PC-9 (cell line): ENCODE data around the gene ZBTB45. TPM values are rescaled to one million over a fixed set of nuclear protein-coding genes. Genes with fewer than 3 reads are reported as not detected.

Experiments used
- BruUV-seq: library from RNA; stranded (reverse); fragments of 400-500 nt; replicated peaks from 2 replicates; lab custom pipeline; 2021; lab: Mats Ljungman, UMichigan
- CTCF ChIA-PET: fragments of 300-600 bp; sonication (Branson Sonifier 250); formaldehyde crosslinking; loops from one replicate; lab custom pipeline; 2022; ENCODE audit warnings: antibody characterized with exemption; lab: Charles Lee
- POLR2A ChIA-PET: fragments of 300-600 bp; sonication (Branson Sonifier 250); formaldehyde crosslinking; loops from one replicate; lab custom pipeline; 2022; ENCODE audit warnings: antibody characterized with exemption; ENCODE audit not compliant: unreplicated experiment; lab: Charles Lee
- DNase-seq, 2 experiments: peaks; one replicate each; pipeline versions ENCODE4 v3.0.0 to v3.0.0-alpha.2; 2015 to 2022; ENCODE audit warnings: mixed read lengths in 1 of 2
- H2AFZ ChIP-seq: fragments of 200-600 bp; sonication (generic); 2 replicates; pipeline ENCODE4 v1.8.1; 2017; ENCODE audit warnings: antibody characterized with exemption
- H3F3A ChIP-seq: fragments of 200-600 bp; sonication (generic); 2 replicates; pipeline ENCODE4 v1.8.1; 2017; ENCODE audit warnings: antibody characterized with exemption, mild to moderate bottlenecking, low read depth; ENCODE audit not compliant: insufficient read depth
- H3K27ac ChIP-seq: fragments of 200-600 bp; sonication (generic); 2 replicates; pipeline ENCODE4 v1.6.1; 2016; ENCODE audit warnings: mixed run types
- H3K27me3 ChIP-seq: fragments of 200-600 bp; sonication (generic); 2 replicates; pipeline ENCODE4 v1.6.1; 2016; ENCODE audit warnings: low read depth, mixed run types; ENCODE audit not compliant: insufficient read depth
- H3K36me3 ChIP-seq: fragments of 200-600 bp; sonication (generic); 2 replicates; pipeline ENCODE4 v1.6.1; 2016; ENCODE audit warnings: low read depth, mixed run types
- H3K4me1 ChIP-seq: fragments of 200-600 bp; sonication (generic); replicated peaks from 2 replicates; pipeline ENCODE4 v1.6.1; 2016; ENCODE audit warnings: mixed run types; ENCODE audit not compliant: insufficient read depth
- H3K4me2 ChIP-seq: fragments of 200-600 bp; sonication (generic); 2 replicates; pipeline ENCODE4 v1.6.1; 2017; ENCODE audit warnings: mixed run types
- H3K4me3 ChIP-seq: fragments of 200-600 bp; sonication (generic); 2 replicates; pipeline ENCODE4 v1.6.1; 2016; ENCODE audit warnings: mixed run types
- H3K79me2 ChIP-seq: fragments of 200-600 bp; sonication (generic); 2 replicates; pipeline ENCODE4 v1.6.1; 2017; ENCODE audit warnings: low read depth, mixed run types
- H3K9me2 ChIP-seq: fragments of 200-600 bp; sonication (generic); 2 replicates; pipeline ENCODE4 v1.8.1; 2017; ENCODE audit warnings: mild to moderate bottlenecking; ENCODE audit not compliant: insufficient read depth
- H3K9me3 ChIP-seq: fragments of 200-600 bp; sonication (generic); 2 replicates; pipeline ENCODE4 v1.8.1; 2016; ENCODE audit warnings: low read depth; ENCODE audit not compliant: insufficient read depth
- H4K20me1 ChIP-seq: fragments of 200-600 bp; sonication (generic); 2 replicates; pipeline ENCODE4 v1.8.1; 2017; ENCODE audit not compliant: insufficient read depth
- CTCF ChIP-seq: fragments of 200-600 bp; sonication (generic); conservative IDR thresholded peaks from 2 replicates; pipeline ENCODE4 v1.6.1; 2017; ENCODE audit warnings: mixed run types, antibody characterized with exemption, mild to moderate bottlenecking, moderate library complexity
- EZH2 ChIP-seq: fragments of 200-600 bp; sonication (generic); IDR thresholded peaks from 2 replicates; pipeline ENCODE4 v1.8.0; 2017; ENCODE audit warnings: antibody characterized with exemption, low read depth
- intact Hi-C: fragments of 100-400 bp; cut with micrococcal nuclease; formaldehyde crosslinking; loops from one replicate; pipeline ENCODE4 v1.10.0; 2022; ENCODE audit not compliant: unreplicated experiment
- total RNA-seq: library from RNA; stranded (reverse); gene quantifications from 2 replicates; pipeline ENCODE4 v1.2.3, GENCODE V29; 2021

The ZBTB45 gene
- total RNA-seq, 1 experiment from 2014 or later, result 8.1 TPM

- H3K27ac ChIP-seq, result peak within 1 kb of the TSS; percentile 51
- H3F3A ChIP-seq, result peaks cover 18% of the 10 kb centered on the region
- POLR2A ChIA-PET, result interaction anchor here (1.1 kb wide), 1 partner anchor 113 kb away, joined by 3 read pairs; the partner anchor contains the start of gene ZNF497
- intact Hi-C loops, result loop anchor here (1.0 to 5.0 kb wide), 3 partner anchors 23 to 94 kb away; partner anchors contain the start of genes ZBTB45 and ZNF837
- no TSS peak for BruUV-seq
- no peaks in the 10 kb centered on the region for H4K20me1 ChIP-seq
- no peaks in the 10 kb centered on the region for H3K9me2 ChIP-seq
- H3K79me2 ChIP-seq, result no peaks in the 10 kb centered on the region
- H3K4me2 ChIP-seq, result peak within 1 kb of the TSS; percentile 88
- DNase-seq, result peak; percentile 84 to 90
- peak within 1 kb of the TSS; percentile 68 for H3K4me3 ChIP-seq
- TF ChIP-seq CTCF (no peak), EZH2 (no peak)
- no peaks in the 10 kb centered on the region for H3K9me3 ChIP-seq
- H3K27me3 ChIP-seq, result no peaks in the 10 kb centered on the region
- no peaks in the 10 kb centered on the region for H3K36me3 ChIP-seq
- CTCF ChIA-PET, result no interaction called here
- H2AFZ ChIP-seq, result peak within 1 kb of the TSS; percentile 77
- peaks cover 18% of the 10 kb centered on the region; the same call in 1 of the 2 replicates for H3K4me1 ChIP-seq
Measured at GRCh38 chr19:58475714-58476497, 43.7 kb downstream of the ZBTB45 start, which contains the start of gene ZNF446. ZNF446 (plus strand) TSS chr19:58476352; CDS start chr19:58477219, 867 bp downstream.

- Histone ChIP-seq H3K4me3 (peak overlapping the region; percentile 68), H3F3A (peaks cover 18% of the 10 kb centered on the region), H3K27me3 (no peaks in the 10 kb centered on the region), H2AFZ (peak overlapping the region; percentile 77), H3K9me2 (no peaks in the 10 kb centered on the region), H3K27ac (peak overlapping the region; percentile 17; the same call in 1 of the 2 replicates), H3K36me3 (no peaks in the 10 kb centered on the region), H3K4me2 (peak overlapping the region; percentile 88), H4K20me1 (no peaks in the 10 kb centered on the region), H3K9me3 (no peaks in the 10 kb centered on the region), H3K4me1 (peaks cover 18% of the 10 kb centered on the region; the same call in 1 of the 2 replicates), H3K79me2 (no peaks in the 10 kb centered on the region)
- no peak for DNase-seq
- ChIA-PET CTCF (interaction anchor here (0.6 kb wide), 1 partner anchor 1141 kb away, joined by 3 read pairs; no protein-coding TSS in a partner anchor), POLR2A (no interaction called here)
- intact Hi-C loops, result loop anchor here (5.0 kb wide), 1 partner anchor 93 kb away; the partner anchor contains the start of gene ZNF837
- TF ChIP-seq EZH2 (no peak), CTCF (no peak)
- TSS peak; percentile 70 for BruUV-seq
Measured at GRCh38 chr19:58474997-58475713, 44.5 kb downstream of the ZBTB45 start.

- peaks cover 18% of the 10 kb centered on the region; the same call in 1 of the 2 replicates for H3K4me1 ChIP-seq
- POLR2A ChIA-PET, result no interaction called here
- no peak for DNase-seq
- CTCF ChIA-PET, result interaction anchor here (0.6 kb wide), 1 partner anchor 1140 kb away, joined by 3 read pairs; no protein-coding TSS in a partner anchor
- no peaks in the 10 kb centered on the region for H3K9me2 ChIP-seq
- no peaks in the 10 kb centered on the region for H3K79me2 ChIP-seq
- H4K20me1 ChIP-seq, result no peaks in the 10 kb centered on the region
- H3K27ac ChIP-seq, result no peak overlapping the region
- no TSS peak for BruUV-seq
- H3F3A ChIP-seq, result peaks cover 18% of the 10 kb centered on the region
- H3K36me3 ChIP-seq, result no peaks in the 10 kb centered on the region
- no peaks in the 10 kb centered on the region for H3K9me3 ChIP-seq
- TF ChIP-seq CTCF (no peak), EZH2 (no peak)
- H3K4me2 ChIP-seq, result peak overlapping the region; percentile 88
- H2AFZ ChIP-seq, result no peak overlapping the region
- H3K27me3 ChIP-seq, result no peaks in the 10 kb centered on the region
- intact Hi-C loops, result no loop called here
- peak overlapping the region; percentile 68; the same call in 1 of the 2 replicates for H3K4me3 ChIP-seq
Measured at GRCh38 chr19:58474291-58474996, 45.2 kb downstream of the ZBTB45 start.
